Right forelimb (tissue), 1 donor: ENCODE data around the gene CDKAL1.
"Not testable (repeated sequence)": the region's sequence is repeated elsewhere in the genome, so short reads cannot be mapped to it uniquely, and the experiment has no call there.

ENCODE experiments used
- DNase-seq: peaks from one replicate; pipeline ENCODE4 v3.0.0-alpha.2; 2018

CDKAL1 gene

GRCh38 chr6:21045135-21045700, 511.0 kb downstream of the CDKAL1 start:
- DNase-seq, result no peak

DNA sequence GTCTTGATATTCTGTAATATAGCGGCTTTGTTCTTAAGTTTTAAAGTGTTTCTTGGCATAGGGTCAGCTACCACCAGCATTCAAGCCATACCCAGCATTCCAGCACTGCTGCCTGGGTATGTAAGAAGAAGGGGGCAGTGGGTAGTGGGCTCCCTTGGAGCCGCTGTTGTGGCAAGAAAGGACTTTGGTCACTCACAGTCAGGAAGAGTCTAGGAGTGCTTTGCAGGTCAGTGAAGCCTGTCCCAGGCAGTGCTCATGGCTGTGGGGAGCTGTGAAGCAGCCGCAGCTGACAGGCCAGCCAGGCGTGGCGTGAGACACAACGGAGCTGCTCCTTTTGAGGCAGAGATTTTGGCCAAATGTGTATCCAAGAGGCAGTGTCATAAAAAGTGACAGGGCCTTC, 512.0 kb downstream of the CDKAL1 start:
- DNase-seq, result no peak

GRCh38 chr6:21048047-21048446, 513.8 kb downstream of the CDKAL1 start:
- DNase-seq, result no peak

- DNase-seq, result no peak
Measured at GRCh38 chr6:21049148-21049547, 514.9 kb downstream of the CDKAL1 start.

DNA sequence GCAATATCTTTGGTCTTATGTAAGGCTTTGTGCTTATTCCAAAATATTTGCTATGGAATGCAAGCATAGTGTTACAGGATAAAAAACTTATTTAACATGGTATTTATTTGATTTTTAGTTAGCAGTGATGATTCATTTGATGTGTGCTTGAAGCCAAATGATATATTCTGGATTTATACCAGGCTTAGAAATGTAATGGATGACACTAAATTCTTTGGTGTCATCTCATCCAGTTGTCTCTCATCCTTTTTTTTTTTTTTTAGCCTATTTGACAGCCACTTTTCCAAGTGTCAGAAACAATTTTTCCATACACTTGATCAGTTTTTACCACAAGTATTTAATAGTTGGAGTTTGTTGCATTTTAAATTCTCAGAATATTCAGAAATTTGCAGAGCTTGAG, 515.3 kb downstream of the CDKAL1 start:
- DNase-seq, result no peak

GRCh38 chr6:21050935-21051334, 516.7 kb downstream of the CDKAL1 start:
- DNase-seq, result no peak

GRCh38 chr6:21051777-21052176, 517.5 kb downstream of the CDKAL1 start:
- DNase-seq, result no peak

DNA sequence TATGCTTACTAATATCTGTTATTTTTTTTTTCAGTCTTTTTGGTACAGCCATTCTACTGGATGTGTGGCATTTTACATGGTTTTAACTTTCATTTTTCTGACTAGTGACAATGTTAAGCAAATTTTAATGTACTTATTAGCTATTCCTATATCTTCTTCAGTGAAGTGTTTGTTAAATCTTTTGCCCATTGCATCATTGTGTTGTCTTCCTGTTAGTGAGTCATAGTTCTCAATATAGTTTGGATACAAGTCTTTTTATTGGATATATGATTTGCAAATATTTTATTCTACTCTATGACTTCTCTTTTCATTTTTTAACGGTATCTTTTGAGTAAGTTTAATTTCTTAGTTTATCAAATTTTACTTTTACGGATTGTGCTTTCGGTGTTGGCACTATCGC, 519.4 kb downstream of the CDKAL1 start:
- no peak for DNase-seq

DNA sequence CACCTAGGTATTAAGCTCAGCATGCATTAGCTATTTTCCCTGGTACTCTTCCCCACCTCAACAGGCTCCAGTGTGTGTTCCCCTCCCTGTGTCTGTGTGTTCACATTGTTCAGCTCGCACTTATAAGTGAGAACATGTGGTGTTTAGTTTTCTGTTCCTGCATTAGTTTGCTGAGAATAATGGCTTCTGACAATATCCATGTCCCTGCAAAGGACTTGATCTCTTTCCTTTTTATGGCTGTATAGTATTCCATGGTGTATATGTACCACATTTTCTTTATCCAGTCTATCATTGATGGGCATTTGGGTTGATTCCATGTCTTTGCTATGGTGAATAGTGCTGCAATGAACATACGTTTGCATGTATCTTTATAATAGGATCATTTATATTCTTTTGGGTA, 521.2 kb downstream of the CDKAL1 start:
- DNase-seq, result not testable (repeated sequence)

DNA sequence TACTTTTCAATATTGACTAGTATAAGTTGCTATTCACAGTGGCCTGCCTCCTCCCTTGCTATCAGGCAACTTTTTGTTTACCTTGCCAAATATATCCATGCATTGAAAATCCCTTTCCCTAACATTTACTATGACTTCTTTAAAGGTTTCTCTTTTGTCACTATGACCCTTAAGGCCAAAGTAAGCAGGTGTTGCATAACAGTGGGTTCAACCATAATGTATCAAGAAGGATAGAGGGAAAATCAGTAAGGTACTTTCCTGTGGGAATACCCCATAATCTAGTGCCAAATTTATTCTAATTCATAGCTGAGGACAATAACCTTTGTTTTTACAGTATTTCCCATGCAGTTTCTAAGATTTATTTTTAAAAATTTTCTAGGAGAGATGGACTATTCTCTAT, 527.6 kb downstream of the CDKAL1 start:
- no peak for DNase-seq

GRCh38 chr6:21064756-21065340, 530.6 kb downstream of the CDKAL1 start:
- no peak for DNase-seq

- DNase-seq, result no peak
Measured at GRCh38 chr6:21067521-21067920, 533.3 kb downstream of the CDKAL1 start.

- DNase-seq, result no peak
Measured at GRCh38 chr6:21070620-21071019, 536.4 kb downstream of the CDKAL1 start.

- no peak for DNase-seq
Measured at GRCh38 chr6:21071780-21072468, 537.7 kb downstream of the CDKAL1 start.

DNA sequence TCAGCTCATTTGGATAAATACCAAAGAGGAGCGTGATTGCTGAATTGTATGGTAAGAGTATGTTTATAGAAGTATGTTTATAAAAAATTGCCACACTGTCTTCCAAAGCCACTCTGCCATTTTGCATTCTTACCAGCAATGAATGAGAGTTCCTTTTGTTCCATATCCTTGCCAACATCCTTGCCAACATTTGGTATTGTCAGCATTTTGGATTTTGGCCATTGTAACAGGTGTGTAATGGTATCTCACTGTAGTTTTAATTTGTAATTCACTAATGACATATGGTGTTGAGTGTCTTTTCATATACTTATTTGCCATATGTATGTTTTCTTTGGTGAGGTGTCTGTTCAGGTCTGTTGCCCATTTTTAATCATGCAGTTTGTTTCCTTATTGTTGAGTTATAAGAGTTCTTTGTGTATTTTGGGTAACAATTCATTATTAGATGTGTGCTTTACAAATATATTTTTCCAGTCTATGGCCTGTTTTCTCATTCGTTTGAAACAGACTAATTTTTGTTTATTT, 539.1 kb downstream of the CDKAL1 start:
- no peak for DNase-seq

- no peak for DNase-seq
Measured at GRCh38 chr6:21074484-21074883, 540.2 kb downstream of the CDKAL1 start.

GRCh38 chr6:21075986-21076385, 541.7 kb downstream of the CDKAL1 start:
- DNase-seq, result no peak

DNA sequence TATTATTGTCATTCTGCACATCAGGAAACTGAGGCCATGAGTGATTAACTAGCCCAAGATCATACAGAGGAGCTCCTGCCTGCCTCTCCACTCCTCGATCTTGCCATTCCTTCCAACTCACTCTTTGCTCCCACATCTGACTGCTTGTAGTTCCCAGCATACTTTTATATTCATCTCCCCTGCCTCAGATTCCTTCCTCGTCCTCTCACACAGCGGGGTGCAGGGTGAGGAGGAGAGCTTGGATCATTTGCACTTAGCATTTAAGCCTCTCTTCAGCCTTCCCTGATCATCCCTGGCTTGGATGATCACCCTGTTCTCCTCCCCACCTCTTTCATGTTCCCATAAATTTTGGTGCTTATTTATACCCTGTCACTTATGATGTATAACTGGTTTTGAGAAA, 544.2 kb downstream of the CDKAL1 start:
- no peak for DNase-seq

- no peak for DNase-seq
Measured at GRCh38 chr6:21079468-21080048, 545.3 kb downstream of the CDKAL1 start.

- no peak for DNase-seq
Measured at GRCh38 chr6:21080221-21080620, 546.0 kb downstream of the CDKAL1 start.

GRCh38 chr6:21082091-21082490, 547.8 kb downstream of the CDKAL1 start:
- DNase-seq, result no peak

GRCh38 chr6:21083708-21084107, 549.5 kb downstream of the CDKAL1 start:
- no peak for DNase-seq

GRCh38 chr6:21084656-21085055, 550.4 kb downstream of the CDKAL1 start:
- no peak for DNase-seq

DNA sequence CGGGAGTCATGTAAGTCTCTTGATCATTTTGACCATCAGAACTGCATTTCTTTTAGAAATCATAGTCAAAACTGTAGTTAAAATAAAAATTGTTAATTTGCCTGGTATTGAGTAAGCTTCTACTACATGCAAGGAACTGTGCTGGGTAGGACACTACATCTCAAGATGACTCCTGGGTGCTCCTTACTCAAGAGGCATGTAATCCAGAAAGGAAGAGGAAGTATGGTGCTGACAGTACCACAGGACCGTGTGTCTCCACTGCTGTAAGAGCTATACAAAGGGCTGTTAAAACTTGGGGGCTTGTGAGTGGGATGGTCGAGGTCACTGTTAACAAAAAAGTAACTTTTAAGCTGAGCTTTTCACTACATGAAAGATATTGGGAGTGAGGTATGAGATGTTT, 551.0 kb downstream of the CDKAL1 start:
- DNase-seq, result no peak
